Loucy (cell line): Measurements from ENCODE around the gene PAQR7.

Experiments
- H2AFZ ChIP-seq: fragments of 200-600 bp; sonication (generic); 2 replicates; pipeline ENCODE4 v1.6.0; 2016; ENCODE audit warnings: antibody characterized with exemption, mild to moderate bottlenecking, low read length, moderate library complexity
- H3F3A ChIP-seq: fragments of 200-600 bp; 2 replicates; pipeline ENCODE4 v1.6.0; 2016; ENCODE audit warnings: antibody characterized with exemption, low read depth, mild to moderate bottlenecking
- H3K27me3 ChIP-seq: fragments of 200-600 bp; sonication (generic); 2 replicates; pipeline ENCODE4 v1.6.1; 2014; ENCODE audit warnings: low read length, mild to moderate bottlenecking; ENCODE audit not compliant: insufficient read depth, poor library complexity, severe bottlenecking
- H3K36me3 ChIP-seq: fragments of 200-600 bp; sonication (generic); 2 replicates; pipeline ENCODE4 v1.6.1; 2016; ENCODE audit warnings: low read length; ENCODE audit not compliant: insufficient read depth
- H3K4me1 ChIP-seq: fragments of 200-600 bp; sonication (generic); 2 replicates; pipeline ENCODE4 v1.5.1; 2014; ENCODE audit warnings: low read length, mild to moderate bottlenecking; ENCODE audit not compliant: insufficient read depth, poor library complexity, severe bottlenecking
- H3K4me2 ChIP-seq: fragments of 200-600 bp; sonication (generic); 2 replicates; pipeline ENCODE4 v1.6.0; 2014; ENCODE audit warnings: antibody characterized with exemption, low read length, low read depth, mild to moderate bottlenecking; ENCODE audit not compliant: poor library complexity, severe bottlenecking
- H3K4me3 ChIP-seq: fragments of 200-600 bp; sonication (generic); 2 replicates; pipeline ENCODE4 v1.5.1; 2014; ENCODE audit warnings: low read length, mild to moderate bottlenecking, mixed read lengths; ENCODE audit not compliant: poor library complexity, severe bottlenecking
- H3K79me2 ChIP-seq: fragments of 200-600 bp; sonication (generic); 2 replicates; pipeline ENCODE4 v1.6.1; 2014; ENCODE audit warnings: low read length; ENCODE audit not compliant: insufficient read depth
- H3K9ac ChIP-seq: fragments of 200-600 bp; sonication (generic); 2 replicates; pipeline ENCODE4 v1.6.0; 2014; ENCODE audit warnings: mild to moderate bottlenecking, low read depth, low read length, moderate library complexity; ENCODE audit not compliant: poor library complexity, severe bottlenecking
- H3K9me2 ChIP-seq: fragments of 200-600 bp; sonication (generic); replicated peaks from 2 replicates; pipeline ENCODE4 v1.6.1; 2016; ENCODE audit warnings: low read depth, low read length, mixed read lengths
- H3K9me3 ChIP-seq: fragments of 200-600 bp; sonication (generic); 2 replicates; pipeline ENCODE4 v1.6.1; 2014; ENCODE audit warnings: mild to moderate bottlenecking, antibody characterized with exemption, low read length, low read depth; ENCODE audit not compliant: insufficient read depth
- H4K20me1 ChIP-seq: fragments of 200-600 bp; sonication (generic); 2 replicates; pipeline ENCODE4 v1.6.0; 2014; ENCODE audit warnings: antibody characterized with exemption, low read length, mild to moderate bottlenecking; ENCODE audit not compliant: insufficient read depth, poor library complexity, severe bottlenecking
- EZH2phosphoT487 ChIP-seq: fragments of 200-600 bp; IDR thresholded peaks from 2 replicates; pipeline ENCODE4 v1.6.1; 2018; ENCODE audit warnings: antibody characterized with exemption, mild to moderate bottlenecking, moderate library complexity, borderline replicate concordance
- TF ChIP-seq, protein P1 (sequence below): fragments of 200-600 bp; sonication (generic); conservative IDR thresholded peaks from 2 replicates; pipeline ENCODE4 v1.5.1; 2014; ENCODE audit warnings: mild to moderate bottlenecking, antibody characterized with exemption, low read length

PAQR7 gene

DNA sequence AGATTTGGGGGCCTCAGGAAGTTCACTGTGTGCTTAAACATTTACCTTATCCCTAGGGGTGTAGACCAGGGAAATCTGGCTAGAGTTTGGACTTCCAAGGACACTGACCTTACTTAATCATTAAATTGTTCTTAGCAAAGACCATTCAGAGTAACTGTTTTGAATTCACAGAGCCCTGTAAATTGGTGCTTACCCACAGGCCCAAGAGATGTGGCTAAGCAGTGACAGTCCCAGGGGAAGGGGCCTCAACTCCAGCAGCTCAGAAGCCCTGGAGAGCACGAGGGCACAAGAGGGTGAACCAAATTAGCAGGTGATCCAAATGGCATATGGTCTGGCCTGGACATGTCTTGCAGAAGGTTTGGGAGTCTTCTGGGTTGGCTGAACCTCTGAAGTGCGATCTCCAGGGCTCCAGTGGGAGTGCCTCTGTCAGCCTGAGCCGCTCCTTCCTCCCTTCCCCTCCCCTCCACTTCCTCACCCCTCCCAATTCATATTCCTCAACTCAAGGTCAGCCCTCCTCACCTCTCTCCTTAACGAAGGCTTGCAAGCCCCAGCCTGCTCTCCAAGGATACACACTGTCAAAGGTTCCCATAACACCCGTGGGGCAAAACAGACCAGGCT is 4.3 kb downstream of the PAQR7 start:
- no peaks in the 10 kb centered on the region for H3K9me2 ChIP-seq
- H3K36me3 ChIP-seq: no peaks in the 10 kb centered on the region
- H3K9ac ChIP-seq: peak overlapping the region; percentile 16
- H3K79me2 ChIP-seq: no peaks in the 10 kb centered on the region
- no peak overlapping the region for H3K4me2 ChIP-seq
- no peak overlapping the region for H3K4me3 ChIP-seq
- peaks cover 13% of the 10 kb centered on the region for H3K4me1 ChIP-seq
- H2AFZ ChIP-seq: no peak overlapping the region
- no peaks in the 10 kb centered on the region for H4K20me1 ChIP-seq
- TF ChIP-seq, protein P1, sequence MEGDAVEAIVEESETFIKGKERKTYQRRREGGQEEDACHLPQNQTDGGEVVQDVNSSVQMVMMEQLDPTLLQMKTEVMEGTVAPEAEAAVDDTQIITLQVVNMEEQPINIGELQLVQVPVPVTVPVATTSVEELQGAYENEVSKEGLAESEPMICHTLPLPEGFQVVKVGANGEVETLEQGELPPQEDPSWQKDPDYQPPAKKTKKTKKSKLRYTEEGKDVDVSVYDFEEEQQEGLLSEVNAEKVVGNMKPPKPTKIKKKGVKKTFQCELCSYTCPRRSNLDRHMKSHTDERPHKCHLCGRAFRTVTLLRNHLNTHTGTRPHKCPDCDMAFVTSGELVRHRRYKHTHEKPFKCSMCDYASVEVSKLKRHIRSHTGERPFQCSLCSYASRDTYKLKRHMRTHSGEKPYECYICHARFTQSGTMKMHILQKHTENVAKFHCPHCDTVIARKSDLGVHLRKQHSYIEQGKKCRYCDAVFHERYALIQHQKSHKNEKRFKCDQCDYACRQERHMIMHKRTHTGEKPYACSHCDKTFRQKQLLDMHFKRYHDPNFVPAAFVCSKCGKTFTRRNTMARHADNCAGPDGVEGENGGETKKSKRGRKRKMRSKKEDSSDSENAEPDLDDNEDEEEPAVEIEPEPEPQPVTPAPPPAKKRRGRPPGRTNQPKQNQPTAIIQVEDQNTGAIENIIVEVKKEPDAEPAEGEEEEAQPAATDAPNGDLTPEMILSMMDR: no peak
- no peak for TF ChIP-seq EZH2phosphoT487
- H3F3A ChIP-seq: no peaks in the 10 kb centered on the region
- no peaks in the 10 kb centered on the region for H3K27me3 ChIP-seq
- H3K9me3 ChIP-seq: no peaks in the 10 kb centered on the region

GRCh38 chr1:25870614-25871013 is 4.9 kb downstream of the PAQR7 start:
- no peak for TF ChIP-seq EZH2phosphoT487
- TF ChIP-seq, protein P1: no peak
- H2AFZ ChIP-seq: no peak overlapping the region
- peak overlapping the region; percentile 16 for H3K9ac ChIP-seq
- H3K4me1 ChIP-seq: peaks cover 13% of the 10 kb centered on the region
- H4K20me1 ChIP-seq: no peaks in the 10 kb centered on the region
- H3K36me3 ChIP-seq: no peaks in the 10 kb centered on the region
- H3K79me2 ChIP-seq: no peaks in the 10 kb centered on the region
- no peaks in the 10 kb centered on the region for H3K27me3 ChIP-seq
- no peak overlapping the region for H3K4me3 ChIP-seq
- H3K9me2 ChIP-seq: no peaks in the 10 kb centered on the region
- H3F3A ChIP-seq: no peaks in the 10 kb centered on the region
- H3K9me3 ChIP-seq: no peaks in the 10 kb centered on the region
- H3K4me2 ChIP-seq: no peak overlapping the region

- Histone ChIP-seq H3F3A (no peaks in the 10 kb centered on the region), H3K4me2 (no peak overlapping the region), H3K79me2 (no peaks in the 10 kb centered on the region), H3K36me3 (no peaks in the 10 kb centered on the region), H3K4me1 (peaks cover 13% of the 10 kb centered on the region), H2AFZ (no peak overlapping the region), H3K9ac (no peak overlapping the region), H3K4me3 (no peak overlapping the region), H4K20me1 (no peaks in the 10 kb centered on the region), H3K9me2 (no peaks in the 10 kb centered on the region), H3K9me3 (no peaks in the 10 kb centered on the region), H3K27me3 (no peaks in the 10 kb centered on the region)
- TF ChIP-seq, protein P1: no peak
Measured at GRCh38 chr1:25869909-25870606, 5.5 kb downstream of the PAQR7 start.
